Measurements from ENCODE around the gene ZNF714. TPM values are rescaled to one million over a fixed set of nuclear protein-coding genes. Genes with fewer than 3 reads are reported as not detected.

Gene ZNF714
- total and polyA plus RNA-seq, 2 donors (not counting 1 experiment from before 2014, with no cell fraction given) = 5.6 to 6.9 TPM

GRCh38 chr19:21117041-21117907, 35.3 kb downstream of the ZNF714 start:
- Histone ChIP-seq H3K4me3 (replicated peaks in 1 of 4; ENCODE audit: control extremely low read depth in 1 of 4, insufficient read depth in 1 of 4, low read depth in 3 of 4, low read length in 4 of 4) (no peak overlapping the region), H4K20me1 (ENCODE audit: control insufficient read depth, extremely low read depth, insufficient read depth, low read length) (no peaks in the 10 kb centered on the region), H2AFZ (ENCODE audit: low read length) (no peak overlapping the region), H3K36me3 (ENCODE audit: control insufficient read depth, insufficient read depth, low read length) (no peaks in the 10 kb centered on the region), H3K9me3 (ENCODE audit: control insufficient read depth, insufficient read depth, low read depth, low read length) (no peaks in the 10 kb centered on the region), H3K4me2 (ENCODE audit: extremely low read depth, insufficient read depth, low read length) (no peak overlapping the region), H3K9ac (ENCODE audit: insufficient read depth, low read length) (no peak overlapping the region), H3K79me2 (ENCODE audit: control insufficient read depth, insufficient read depth, low read length) (no peaks in the 10 kb centered on the region), H3K27me3 (ENCODE audit: control insufficient read depth, insufficient read depth, low read length) (no peaks in the 10 kb centered on the region), H3K4me1 (ENCODE audit: control insufficient read depth, extremely low read depth, insufficient read depth, low read length) (no peaks in the 10 kb centered on the region), H3K27ac (ENCODE audit: insufficient read depth, low read length) (no peak overlapping the region)
- no peak for TF ChIP-seq CTCF (conservative IDR thresholded peaks at IDR 0.05 in 1 of 2, IDR thresholded peaks at IDR 0.05 in 1 of 2; ENCODE audit: low read depth in 1 of 2, low read length in 2 of 2)
- TF ChIP-seq EZH2 (IDR thresholded peaks at IDR 0.05; ENCODE audit: low read length, missing control alignments) = no peak
- DNase-seq (ENCODE audit: low read depth in 2 of 2) = peak in 1 of 2 donors; percentile 83

GRCh38 chr19:21126078-21126477, 44.1 kb downstream of the ZNF714 start:
- Histone ChIP-seq H3K9me3 (ENCODE audit: control insufficient read depth, insufficient read depth, low read depth, low read length) (no peaks in the 10 kb centered on the region), H3K27me3 (ENCODE audit: control insufficient read depth, insufficient read depth, low read length) (no peaks in the 10 kb centered on the region), H4K20me1 (ENCODE audit: control insufficient read depth, extremely low read depth, insufficient read depth, low read length) (no peaks in the 10 kb centered on the region), H3K4me2 (ENCODE audit: extremely low read depth, insufficient read depth, low read length) (no peak overlapping the region), H3K36me3 (ENCODE audit: control insufficient read depth, insufficient read depth, low read length) (no peaks in the 10 kb centered on the region), H3K4me1 (ENCODE audit: control insufficient read depth, extremely low read depth, insufficient read depth, low read length) (no peaks in the 10 kb centered on the region), H3K27ac (ENCODE audit: insufficient read depth, low read length) (no peak overlapping the region), H3K9ac (ENCODE audit: insufficient read depth, low read length) (no peak overlapping the region), H3K79me2 (ENCODE audit: control insufficient read depth, insufficient read depth, low read length) (no peaks in the 10 kb centered on the region), H3K4me3 (replicated peaks in 1 of 4; ENCODE audit: control extremely low read depth in 1 of 4, insufficient read depth in 1 of 4, low read depth in 3 of 4, low read length in 4 of 4) (no peak overlapping the region), H2AFZ (ENCODE audit: low read length) (no peak overlapping the region)
- TF ChIP-seq EZH2 (IDR thresholded peaks at IDR 0.05; ENCODE audit: low read length, missing control alignments) = no peak
- no peak for TF ChIP-seq CTCF (conservative IDR thresholded peaks at IDR 0.05 in 1 of 2, IDR thresholded peaks at IDR 0.05 in 1 of 2; ENCODE audit: low read depth in 1 of 2, low read length in 2 of 2)
- no peak for DNase-seq (ENCODE audit: low read depth in 2 of 2)

- Histone ChIP-seq H3K4me2 (ENCODE audit: extremely low read depth, insufficient read depth, low read length) (no peak overlapping the region), H3K9me3 (ENCODE audit: control insufficient read depth, insufficient read depth, low read depth, low read length) (no peaks in the 10 kb centered on the region), H3K36me3 (ENCODE audit: control insufficient read depth, insufficient read depth, low read length) (no peaks in the 10 kb centered on the region), H3K79me2 (ENCODE audit: control insufficient read depth, insufficient read depth, low read length) (no peaks in the 10 kb centered on the region), H3K27ac (ENCODE audit: insufficient read depth, low read length) (no peak overlapping the region), H3K27me3 (ENCODE audit: control insufficient read depth, insufficient read depth, low read length) (no peaks in the 10 kb centered on the region), H3K9ac (ENCODE audit: insufficient read depth, low read length) (no peak overlapping the region), H4K20me1 (ENCODE audit: control insufficient read depth, extremely low read depth, insufficient read depth, low read length) (no peaks in the 10 kb centered on the region), H2AFZ (ENCODE audit: low read length) (no peak overlapping the region), H3K4me1 (ENCODE audit: control insufficient read depth, extremely low read depth, insufficient read depth, low read length) (no peaks in the 10 kb centered on the region), H3K4me3 (replicated peaks in 1 of 4; ENCODE audit: control extremely low read depth in 1 of 4, insufficient read depth in 1 of 4, low read depth in 3 of 4, low read length in 4 of 4) (no peak overlapping the region)
- TF ChIP-seq CTCF (conservative IDR thresholded peaks at IDR 0.05 in 1 of 2, IDR thresholded peaks at IDR 0.05 in 1 of 2; ENCODE audit: low read depth in 1 of 2, low read length in 2 of 2) (no peak), EZH2 (IDR thresholded peaks at IDR 0.05; ENCODE audit: low read length, missing control alignments) (no peak)
- DNase-seq (ENCODE audit: low read depth in 2 of 2) = no peak
These were observed 45.0 kb downstream of the ZNF714 start for GRCh38 chr19:21127001-21127400.
